K562 (cell line): ENCODE measurements around the gene COL9A3. TPM values are rescaled to one million over a fixed set of nuclear protein-coding genes. Genes with fewer than 3 reads are reported as not detected.

Experiments used
- ATAC-seq: fragments of 200-7000 bp; cut with Tn5 transposase; 3 replicates; pipeline ENCODE4 v1.9.1; 2020; ENCODE audit warnings: moderate library complexity
- BruUV-seq: library from RNA; stranded (reverse); fragments of 400-500 nt; replicated peaks from 2 replicates; lab custom pipeline; 2021; lab: Mats Ljungman, UMichigan
- CTCF ChIA-PET: fragments of 300-600 bp; formaldehyde crosslinking; extraction: SDS; loops from one replicate; lab custom pipeline; 2021; ENCODE audit warnings: low intra/inter-chr PET ratio; lab: Yijun Ruan, JAX
- POLR2A ChIA-PET: fragments of 300-600, 350-650 bp; sonication (Branson Sonifier 250); formaldehyde crosslinking; extraction: SDS; loops from one replicate; lab custom pipeline; 2021; ENCODE audit warnings: antibody characterized with exemption, inconsistent platforms; lab: Yijun Ruan, JAX
- DNase-seq, 4 experiments: peaks; one replicate each; pipeline versions ENCODE4 v3.0.0 to v3.0.0-alpha.2; 2011 to 2018; ENCODE audit warnings: low spot score in 3 of 4, mixed read lengths in 3 of 4; ENCODE audit errors: extremely low read depth in 1 of 4
- FAIRE-seq: peaks from 2 replicates; lab custom pipeline; 2011; peaks lifted over from hg19 to GRCh38; lab: Jason Lieb, UNC
- H2AFZ ChIP-seq: 2 replicates; pipeline ENCODE4 v1.6.0; 2011; ENCODE audit warnings: low read depth, low read length, control low read depth, inconsistent platforms
- H3K27ac ChIP-seq: fragments of 200-600 bp; 3 replicates; pipeline ENCODE4 v1.8.0; 2011; ENCODE audit warnings: low read depth, mild to moderate bottlenecking, control low read depth, inconsistent platforms, low read length, moderate library complexity, mixed read lengths; ENCODE audit errors: extremely low read depth
- H3K27me3 ChIP-seq, 2 experiments: fragments of 300-600 bp in 1 of 2; 2 replicates in 1 of 2; 3 replicates in 1 of 2; pipeline versions ENCODE4 v1.6.0 to v1.8.0; 2011; ENCODE audit warnings: inconsistent platforms in 2 of 2, low read length in 2 of 2, mild to moderate bottlenecking in 1 of 2, mixed read lengths in 1 of 2, moderate library complexity in 1 of 2; ENCODE audit not compliant: control insufficient read depth in 2 of 2, insufficient read depth in 2 of 2
- H3K36me3 ChIP-seq: fragments of 300-600 bp; 3 replicates; pipeline ENCODE4 v1.8.0; 2011; ENCODE audit warnings: mild to moderate bottlenecking, low read length, inconsistent platforms; ENCODE audit not compliant: control insufficient read depth, insufficient read depth
- H3K4me1 ChIP-seq, 2 experiments: fragments of 200-600 bp in 1 of 2; replicated peaks in 1 of 2; 2 replicates in 1 of 2; 3 replicates in 1 of 2; pipeline versions ENCODE4 v1.5.1 to v1.8.0; 2011; ENCODE audit warnings: inconsistent platforms in 2 of 2, low read length in 2 of 2, mild to moderate bottlenecking in 1 of 2, mixed read lengths in 1 of 2, moderate library complexity in 1 of 2; ENCODE audit not compliant: control insufficient read depth in 2 of 2, insufficient read depth in 2 of 2
- H3K4me2 ChIP-seq: 2 replicates; pipeline ENCODE4 v1.6.1; 2011; ENCODE audit warnings: low read length, control low read depth, inconsistent platforms, mixed read lengths; ENCODE audit not compliant: insufficient read depth
- H3K4me3 ChIP-seq: fragments of 200-600 bp; sonication (generic), shearing (Covaris generic); 2 replicates; pipeline ENCODE4 v1.5.1; 2016; ENCODE audit warnings: control low read depth, inconsistent platforms
- H3K79me2 ChIP-seq: fragments of 200-600 bp; 3 replicates; pipeline ENCODE4 v1.8.0; 2011; ENCODE audit warnings: low read length, inconsistent platforms; ENCODE audit not compliant: control insufficient read depth, insufficient read depth
- H3K9ac ChIP-seq, 2 experiments: 2 replicates each; pipeline versions ENCODE4 v1.6.0 to v1.6.1; 2011; ENCODE audit warnings: low read depth in 2 of 2, low read length in 2 of 2, control low read depth in 1 of 2, inconsistent platforms in 1 of 2, mild to moderate bottlenecking in 1 of 2, mixed read lengths in 1 of 2; ENCODE audit not compliant: insufficient read depth in 1 of 2
- H3K9me1 ChIP-seq: one replicate; pipeline ENCODE4 v1.6.0; 2011; ENCODE audit warnings: inconsistent platforms, mild to moderate bottlenecking, low read length, moderate library complexity; ENCODE audit not compliant: control insufficient read depth, insufficient read depth
- H3K9me3 ChIP-seq: replicated peaks from 2 replicates; pipeline ENCODE4 v1.5.1; 2011; ENCODE audit warnings: low read depth, low read length, inconsistent platforms; ENCODE audit not compliant: control insufficient read depth, insufficient read depth
- H4K20me1 ChIP-seq: replicated peaks from 2 replicates; pipeline ENCODE4 v1.6.1; 2011; ENCODE audit warnings: low read length, inconsistent platforms, mixed read lengths; ENCODE audit not compliant: control insufficient read depth, insufficient read depth
- ASH1L ChIP-seq: fragments of 450-650 bp; IDR thresholded peaks from 2 replicates; pipeline ENCODE4 v1.6.1; 2018; ENCODE audit warnings: borderline replicate concordance, mild to moderate bottlenecking, low read depth; ENCODE audit not compliant: partially characterized antibody
- CHCHD3 ChIP-seq: fragments of 250-450 bp; sonication (Bioruptor Pico); IDR thresholded peaks from 2 replicates; pipeline ENCODE4 v2.1.2; 2022; ENCODE audit warnings: mild to moderate bottlenecking
- CHD2 ChIP-seq: IDR thresholded peaks from 2 replicates; pipeline ENCODE4 v1.6.1; 2011; ENCODE audit warnings: low read depth, low read length
- LARP7 ChIP-seq: fragments of 450-650 bp; IDR thresholded peaks from 2 replicates; pipeline ENCODE4 v1.6.1; 2016
- LCOR ChIP-seq: sonication (generic); formaldehyde crosslinking; IDR thresholded peaks from 2 replicates; pipeline ENCODE4 v1.8.0; 2022; ENCODE audit warnings: mild to moderate bottlenecking, missing genetic modification reagents
- NCOR1 ChIP-seq: fragments of 450-650 bp; IDR thresholded peaks from 2 replicates; pipeline ENCODE4 v1.6.1; 2016; ENCODE audit warnings: mild to moderate bottlenecking, moderate library complexity
- PHB2 ChIP-seq: fragments of 450-650 bp; IDR thresholded peaks from 2 replicates; pipeline ENCODE4 v1.6.1; 2017; ENCODE audit warnings: low read depth
- TFAM ChIP-seq: fragments of 250-450 bp; sonication (Bioruptor Pico); conservative IDR thresholded peaks from 2 replicates; pipeline ENCODE4 v1.5.0; 2021; ENCODE audit warnings: mild to moderate bottlenecking, moderate library complexity
- U2AF2 ChIP-seq: fragments of 200-400 bp; formaldehyde crosslinking; optimal IDR thresholded peaks from 2 replicates; pipeline ENCODE3; 2017; ENCODE audit warnings: low read depth, mild to moderate bottlenecking, low read length
- ZEB2 ChIP-seq: fragments of 450-650 bp; IDR thresholded peaks from 2 replicates; pipeline ENCODE4 v1.6.1; 2016
- ZHX1 ChIP-seq: fragments of 150-350 bp; conservative IDR thresholded peaks from 2 replicates; pipeline ENCODE4 v1.6.1; 2014; ENCODE audit warnings: low read length
- ZNF197 ChIP-seq: fragments of 200-800 bp; sonication (Bioruptor generic); IDR thresholded peaks from 2 replicates; pipeline ENCODE4 v1.6.1; 2016; ENCODE audit warnings: low read depth, missing genetic modification characterization, missing compliant biosample characterization
- ZNF232 ChIP-seq: sonication (generic); formaldehyde crosslinking; IDR thresholded peaks from 2 replicates; pipeline ENCODE4 v1.8.0; 2022; ENCODE audit warnings: mild to moderate bottlenecking, missing genetic modification reagents
- WGBS: fragments of 100-300 bp; shearing (Covaris generic); methylation state at CpG from one replicate; pipeline ENCODE4 v1.1.6; 2016; ENCODE audit warnings: low coverage, mixed read lengths; ENCODE audit not compliant: insufficient coverage; ENCODE audit errors: missing lambda C conversion rate; 5-methylcytosine and 5-hydroxymethylcytosine counted together
- in situ Hi-C: fragments of 300-500 bp; cut with MboI; formaldehyde crosslinking; loops from 4 replicates; pipeline ENCODE4 v1.15.0; 2018; ENCODE audit warnings: inconsistent platforms, mixed read lengths
- intact Hi-C: fragments of 100-400 bp; cut with micrococcal nuclease; formaldehyde crosslinking; loops from 2 replicates; pipeline ENCODE4 v1.14.2; 2022
- polyA plus RNA-seq, 8 experiments: library from polyadenylated mRNA; depleted of rRNA in 4 of 8; stranded (reverse) in 5 of 8; unstranded in 3 of 8; fragments of >200 nt; fragmentation: Nextera tagmentation in 2 of 8; fragmentation: Illumina TruSeq in 1 of 8; extraction: Ambion mirVana in 2 of 8; extraction: Trizol in 1 of 8; gene quantifications; 2 replicates each; pipeline versions ENCODE4 v1.2.1 to v1.2.3, GENCODE V29; 2011 to 2014; ENCODE audit warnings: inconsistent platforms in 1 of 8, missing spikeins in 1 of 8
- total RNA-seq, 7 experiments: library from RNA; depleted of rRNA in 6 of 7; stranded (reverse); fragments of >200 nt in 6 of 7; fragmentation: Illumina TruSeq in 2 of 7; extraction: Trizol in 2 of 7; gene quantifications; 2 replicates each; pipeline versions ENCODE4 v1.2.1 to v1.2.3, GENCODE V29; 2011 to 2021; ENCODE audit warnings: low replicate concordance in 1 of 7
- TF ChIP-seq, protein P1 (sequence below): fragments of 150-350 bp; IDR thresholded peaks from 2 replicates; pipeline ENCODE4 v1.6.1; 2014; ENCODE audit warnings: low read depth, mild to moderate bottlenecking, low read length, borderline replicate concordance
- TF ChIP-seq, protein P2 (sequence below): fragments of 250-450 bp; sonication (Bioruptor Pico); IDR thresholded peaks from 2 replicates; pipeline ENCODE4 v1.9.0; 2021; ENCODE audit warnings: mild to moderate bottlenecking

The COL9A3 gene
- total and polyA plus RNA-seq, 9 of the 15 experiments (the other 6 are each of a cell fraction or from before 2014, with no cell fraction given) = 0.14 to 3.6 (median 0.88) TPM; not detected in 1

DNA sequence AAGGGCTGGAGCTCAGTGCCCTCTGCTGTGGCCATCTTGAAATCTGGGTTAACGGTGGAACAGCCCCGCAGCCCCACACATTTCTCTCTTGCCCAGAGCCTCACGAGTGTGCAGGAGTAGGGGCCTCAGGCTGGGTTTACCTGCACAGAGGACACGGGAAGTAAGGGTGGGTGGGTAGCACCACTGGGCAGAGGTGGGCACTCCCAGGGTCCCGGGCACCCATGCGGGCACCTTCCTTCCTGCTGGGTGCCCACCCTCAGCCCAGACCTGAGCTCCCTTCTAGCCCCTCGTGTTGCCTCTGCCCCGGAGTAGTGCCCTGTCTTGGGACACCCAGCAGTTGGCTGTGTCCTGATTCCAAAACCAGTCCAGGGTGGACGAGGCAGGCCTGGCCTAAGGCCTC lies 11.2 kb downstream of the COL9A3 start (continued):
- TF ChIP-seq ZHX1 (no peak), TFAM (no peak), NCOR1 (no peak), CHD2 (no peak), PHB2 (no peak)
- TF ChIP-seq, all 486 proteins: peak for 0

DNA sequence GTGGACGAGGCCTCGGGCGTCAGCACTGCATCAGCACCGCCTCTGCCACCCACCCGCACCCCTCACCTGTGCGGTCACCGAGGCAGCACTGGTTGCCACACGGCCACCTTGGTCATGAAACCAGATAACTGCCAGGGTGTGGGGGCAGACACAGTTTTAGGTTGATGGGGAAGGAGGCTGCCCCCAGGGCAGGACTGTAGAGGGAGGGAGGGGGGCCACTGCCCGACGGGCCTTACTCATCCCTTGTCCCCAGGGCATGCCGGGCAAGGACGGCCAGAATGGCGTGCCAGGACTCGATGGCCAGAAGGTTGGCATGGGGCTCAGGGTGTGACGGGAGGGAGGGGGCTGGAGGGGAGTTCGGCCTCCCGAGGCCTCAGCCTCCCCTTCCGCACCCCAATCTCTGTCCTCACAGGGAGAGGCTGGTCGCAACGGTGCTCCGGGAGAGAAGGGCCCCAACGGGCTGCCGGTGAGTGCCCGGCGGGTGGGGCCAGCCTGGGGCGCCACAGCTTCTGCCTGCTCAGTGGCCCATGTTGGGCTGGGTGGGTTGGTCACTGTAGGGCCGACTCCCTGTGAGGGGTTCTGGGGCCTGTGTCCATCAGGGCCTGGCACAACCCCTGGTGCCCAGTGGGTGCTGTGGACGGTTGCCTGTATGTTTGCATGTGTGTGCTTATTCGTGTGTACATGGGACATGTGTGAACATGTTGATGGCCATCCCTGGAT lies 11.8 kb downstream of the COL9A3 start:
- BruUV-seq = no TSS peak
- Histone ChIP-seq H3K4me3 (no peak overlapping the region), H3K9me3 (no peaks in the 10 kb centered on the region), H3K4me1 (peaks cover 13 to 95% of the 10 kb centered on the region in 2 experiments), H4K20me1 (0 out of 2 replicates have a peak, but pooled peaks cover 3% of the 10 kb centered on the region), H3K27ac (no peak overlapping the region), H3K9me1 (no peaks in the 10 kb centered on the region), H2AFZ (no peak overlapping the region), H3K4me2 (no peak overlapping the region), H3K79me2 (no peaks in the 10 kb centered on the region), H3K27me3 (no peaks in the 10 kb centered on the region), H3K9ac (peak overlapping the region in 1 of 2 experiments; percentile 28; a peak in 1 of 4 replicates), H3K36me3 (no peaks in the 10 kb centered on the region)
- ChIA-PET CTCF (no interaction called here), POLR2A (interaction anchor here (0.6 to 0.7 kb wide), 2 partner anchors 119 to 125 kb away, joined by 4 to 5 read pairs; no protein-coding TSS in a partner anchor)
- no peak for ATAC-seq
- no peak for FAIRE-seq
- intact Hi-C loops = loop anchor here (10.0 kb wide), 1 partner anchor 46 kb away; no protein-coding TSS in a partner anchor
- in situ Hi-C loops = loop anchor here (10.0 kb wide), 1 partner anchor 186 kb away; no protein-coding TSS in a partner anchor
- DNase-seq = no peak
- 39% methylated on average over 27 of the region's 29 CpGs for WGBS
- no peak for TF ChIP-seq CHCHD3 (CRISPR knock-in tag)
- TF ChIP-seq ZNF197 (CRISPR knock-in tag) = no peak
- TF ChIP-seq, protein P1, sequence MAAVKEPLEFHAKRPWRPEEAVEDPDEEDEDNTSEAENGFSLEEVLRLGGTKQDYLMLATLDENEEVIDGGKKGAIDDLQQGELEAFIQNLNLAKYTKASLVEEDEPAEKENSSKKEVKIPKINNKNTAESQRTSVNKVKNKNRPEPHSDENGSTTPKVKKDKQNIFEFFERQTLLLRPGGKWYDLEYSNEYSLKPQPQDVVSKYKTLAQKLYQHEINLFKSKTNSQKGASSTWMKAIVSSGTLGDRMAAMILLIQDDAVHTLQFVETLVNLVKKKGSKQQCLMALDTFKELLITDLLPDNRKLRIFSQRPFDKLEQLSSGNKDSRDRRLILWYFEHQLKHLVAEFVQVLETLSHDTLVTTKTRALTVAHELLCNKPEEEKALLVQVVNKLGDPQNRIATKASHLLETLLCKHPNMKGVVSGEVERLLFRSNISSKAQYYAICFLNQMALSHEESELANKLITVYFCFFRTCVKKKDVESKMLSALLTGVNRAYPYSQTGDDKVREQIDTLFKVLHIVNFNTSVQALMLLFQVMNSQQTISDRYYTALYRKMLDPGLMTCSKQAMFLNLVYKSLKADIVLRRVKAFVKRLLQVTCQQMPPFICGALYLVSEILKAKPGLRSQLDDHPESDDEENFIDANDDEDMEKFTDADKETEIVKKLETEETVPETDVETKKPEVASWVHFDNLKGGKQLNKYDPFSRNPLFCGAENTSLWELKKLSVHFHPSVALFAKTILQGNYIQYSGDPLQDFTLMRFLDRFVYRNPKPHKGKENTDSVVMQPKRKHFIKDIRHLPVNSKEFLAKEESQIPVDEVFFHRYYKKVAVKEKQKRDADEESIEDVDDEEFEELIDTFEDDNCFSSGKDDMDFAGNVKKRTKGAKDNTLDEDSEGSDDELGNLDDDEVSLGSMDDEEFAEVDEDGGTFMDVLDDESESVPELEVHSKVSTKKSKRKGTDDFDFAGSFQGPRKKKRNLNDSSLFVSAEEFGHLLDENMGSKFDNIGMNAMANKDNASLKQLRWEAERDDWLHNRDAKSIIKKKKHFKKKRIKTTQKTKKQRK = no peak
- TF ChIP-seq ASH1L = no peak
- TF ChIP-seq LARP7 = no peak
- no peak for TF ChIP-seq U2AF2
- no peak for TF ChIP-seq ZNF232 (CRISPR knock-in tag)
- no peak for TF ChIP-seq LCOR (CRISPR knock-in tag)
- TF ChIP-seq, protein P2, sequence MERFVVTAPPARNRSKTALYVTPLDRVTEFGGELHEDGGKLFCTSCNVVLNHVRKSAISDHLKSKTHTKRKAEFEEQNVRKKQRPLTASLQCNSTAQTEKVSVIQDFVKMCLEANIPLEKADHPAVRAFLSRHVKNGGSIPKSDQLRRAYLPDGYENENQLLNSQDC (CRISPR knock-in tag) = no peak
- TF ChIP-seq ZEB2 = no peak
